ENCODE data around the gene PHETA2.
"Not testable (repeated sequence)": the region's sequence is repeated elsewhere in the genome, so short reads cannot be mapped to it uniquely, and the experiment has no call there.

The PHETA2 gene

DNA sequence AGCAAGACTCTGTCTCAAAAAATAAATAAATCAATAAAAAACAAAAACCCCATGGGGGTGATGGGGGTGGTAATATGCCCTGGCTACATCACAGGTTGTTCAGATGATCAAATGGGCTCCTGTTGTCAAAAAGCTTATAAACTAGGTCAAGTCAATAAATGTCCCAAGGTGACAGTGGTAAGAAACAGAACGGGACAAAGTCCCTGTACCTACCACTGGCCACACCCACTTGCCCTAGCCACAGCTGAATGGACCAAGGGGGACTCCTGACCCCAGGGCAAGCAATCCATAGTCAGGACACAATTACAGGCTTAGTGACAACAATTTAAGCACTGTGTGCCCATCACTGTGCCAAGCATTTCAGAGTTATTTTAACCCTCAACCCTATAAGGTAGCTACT, 9.4 kb upstream of the PHETA2 start:
- in situ Hi-C loops (cut with MboI; ENCODE audit: low sequenced_read_pairs): no loop called here
- no peak overlapping the region for H3K4me3 ChIP-seq

DNA sequence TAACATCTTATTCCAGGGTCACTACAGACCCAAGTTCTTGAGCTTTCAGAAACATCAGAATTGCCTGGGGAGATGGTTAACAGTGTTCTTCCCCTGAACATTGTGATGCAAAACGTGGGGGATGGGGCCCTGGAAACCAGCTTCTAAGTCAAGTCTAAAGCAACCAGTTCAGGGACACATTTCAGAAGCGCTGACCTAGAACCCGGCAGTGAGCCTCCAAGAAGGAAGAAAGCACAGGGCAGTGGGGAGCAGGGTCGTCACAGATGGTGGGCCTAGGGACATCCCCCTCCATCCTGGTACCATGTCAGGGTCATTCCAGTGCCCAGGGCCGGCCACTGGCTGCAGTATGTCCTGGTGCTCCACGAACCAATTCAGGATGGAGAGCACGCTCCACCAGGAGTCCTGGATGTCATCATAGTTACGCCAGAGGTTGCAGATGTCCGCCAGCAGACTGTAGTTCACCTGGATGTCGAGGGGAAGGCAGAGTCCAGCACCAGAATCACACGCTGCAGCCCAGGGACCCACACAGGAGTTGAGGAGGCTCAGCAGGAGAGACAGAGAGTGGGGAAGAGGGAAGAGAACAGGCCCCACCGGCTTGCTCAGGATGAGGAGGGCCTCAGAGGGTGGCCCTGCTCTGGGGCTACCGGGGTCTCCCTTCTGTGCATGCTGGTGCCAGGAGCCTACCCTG, 8.5 kb upstream of the PHETA2 start:
- in situ Hi-C loops (cut with MboI; ENCODE audit: low sequenced_read_pairs): no loop called here
- Histone ChIP-seq H3K4me1 (peaks cover 13% of the 10 kb centered on the region), H3K36me3 (replicated peaks) (peaks cover 45% of the 10 kb centered on the region), H3K27me3 (ENCODE audit: low read depth) (no peaks in the 10 kb centered on the region), H3K9me3 (no peaks in the 10 kb centered on the region), H3K4me3 (no peak overlapping the region)
- DNase-seq (ENCODE audit: low spot score in 2 of 2): peak; percentile 49 to 77

More for the DNA sequence above, 9.4 kb upstream of the PHETA2 start:
- Histone ChIP-seq H3K4me1 (peaks cover 13% of the 10 kb centered on the region), H3K9me3 (no peaks in the 10 kb centered on the region), H3K27me3 (ENCODE audit: low read depth) (no peaks in the 10 kb centered on the region), H3K36me3 (replicated peaks) (peaks cover 49% of the 10 kb centered on the region)
- no peak for DNase-seq (ENCODE audit: low spot score in 2 of 2)

DNA sequence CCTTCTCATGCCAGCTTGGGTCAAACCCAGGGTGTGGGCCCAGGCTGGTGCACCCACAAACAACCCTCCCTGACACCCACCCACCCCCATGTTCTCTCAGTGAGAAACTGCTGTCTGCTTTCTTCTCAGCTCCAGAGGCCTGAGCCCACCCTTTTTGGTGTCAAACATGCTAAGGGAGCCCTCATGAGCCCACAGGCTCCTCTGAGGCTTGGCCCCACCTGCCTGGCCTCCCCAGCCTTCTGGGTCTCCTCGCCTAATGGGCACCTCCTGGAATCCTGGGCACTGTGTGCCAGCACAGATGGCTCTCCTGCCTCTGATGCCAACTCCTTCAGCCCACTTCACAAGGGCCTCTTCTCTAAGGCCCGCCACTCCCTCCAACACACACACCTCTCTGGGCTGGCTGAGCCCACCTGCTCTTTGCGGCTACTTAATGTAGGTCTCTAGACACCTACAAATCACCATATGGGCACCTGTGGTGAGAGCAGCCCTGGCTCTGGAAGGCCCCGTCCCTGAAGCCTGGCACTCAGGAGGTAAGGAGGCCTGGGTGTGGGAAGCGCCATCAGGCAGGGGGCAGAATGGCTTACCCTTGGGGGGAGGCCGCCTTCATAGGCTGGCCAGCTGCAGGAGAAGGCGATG, 7.8 kb upstream of the PHETA2 start:
- H3K4me3 ChIP-seq: no peak overlapping the region
- no peaks in the 10 kb centered on the region for H3K27me3 ChIP-seq (ENCODE audit: low read depth)
- in situ Hi-C loops (cut with MboI; ENCODE audit: low sequenced_read_pairs): no loop called here
- H3K36me3 ChIP-seq (replicated peaks): peaks cover 40% of the 10 kb centered on the region
- no peak for DNase-seq (ENCODE audit: low spot score in 2 of 2)
- no peaks in the 10 kb centered on the region for H3K9me3 ChIP-seq
- H3K4me1 ChIP-seq: peaks cover 18% of the 10 kb centered on the region

DNA sequence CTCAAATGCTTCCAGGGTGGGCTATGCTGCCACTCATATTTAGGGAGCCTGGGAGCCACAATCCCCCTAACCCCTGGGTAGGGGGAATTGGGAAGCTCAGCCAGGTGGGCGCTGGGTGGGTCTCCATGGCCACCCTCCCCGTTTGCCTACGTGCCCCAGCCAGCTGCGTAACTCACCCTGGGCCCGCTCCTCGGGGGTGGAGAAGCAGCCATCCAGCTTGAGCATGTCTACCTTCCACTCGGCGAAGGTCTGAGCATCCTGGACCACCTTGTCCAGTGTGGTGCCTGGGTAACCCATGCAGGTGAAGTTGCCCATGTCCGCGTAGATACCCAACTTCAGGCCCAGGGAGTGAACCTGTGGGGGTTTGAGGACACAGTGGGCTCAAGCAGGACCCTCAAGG, 7.1 kb upstream of the PHETA2 start:
- no peaks in the 10 kb centered on the region for H3K27me3 ChIP-seq (ENCODE audit: low read depth)
- in situ Hi-C loops (cut with MboI; ENCODE audit: low sequenced_read_pairs): no loop called here
- no peak for DNase-seq (ENCODE audit: low spot score in 2 of 2)

DNA sequence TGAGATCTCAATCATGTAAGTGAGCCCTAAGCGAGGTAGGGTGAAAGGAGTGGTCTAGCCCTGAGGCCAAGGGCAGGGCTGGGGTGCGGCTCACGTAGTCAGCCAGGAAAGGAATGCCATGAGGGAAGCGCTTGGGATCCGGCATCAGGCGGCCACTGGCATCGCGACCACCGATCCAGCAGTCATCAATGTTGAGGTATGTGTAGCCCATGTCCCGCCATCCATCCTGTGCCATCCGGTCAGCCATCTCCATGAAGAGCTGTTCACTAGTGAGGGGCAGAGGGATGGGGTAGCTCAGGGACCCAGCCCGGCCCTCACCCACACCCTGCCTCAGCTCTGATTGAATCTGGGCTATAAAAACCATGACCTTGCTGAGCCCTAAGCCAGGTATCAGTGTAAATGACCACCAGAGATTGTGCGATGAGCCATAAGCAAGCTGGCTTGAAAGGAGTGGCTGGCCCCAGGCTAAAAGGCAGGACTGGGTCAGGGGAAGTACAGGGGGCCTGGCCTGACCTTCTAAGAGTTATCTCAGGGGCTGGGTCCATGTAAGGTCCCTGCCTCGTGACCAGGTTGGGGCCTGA, 6.3 kb upstream of the PHETA2 start:
- no peak for DNase-seq (ENCODE audit: low spot score in 2 of 2)
- no peak overlapping the region for H3K4me3 ChIP-seq
- H3K4me1 ChIP-seq: peaks cover 20% of the 10 kb centered on the region
- in situ Hi-C loops (cut with MboI; ENCODE audit: low sequenced_read_pairs): no loop called here
- H3K27me3 ChIP-seq (ENCODE audit: low read depth): no peaks in the 10 kb centered on the region
- no peaks in the 10 kb centered on the region for H3K9me3 ChIP-seq
- peaks cover 32% of the 10 kb centered on the region for H3K36me3 ChIP-seq (replicated peaks)

More for the DNA sequence above, 7.1 kb upstream of the PHETA2 start:
- Histone ChIP-seq H3K36me3 (replicated peaks) (peaks cover 36% of the 10 kb centered on the region), H3K9me3 (no peaks in the 10 kb centered on the region), H3K4me1 (peaks cover 20% of the 10 kb centered on the region), H3K4me3 (no peak overlapping the region)

DNA sequence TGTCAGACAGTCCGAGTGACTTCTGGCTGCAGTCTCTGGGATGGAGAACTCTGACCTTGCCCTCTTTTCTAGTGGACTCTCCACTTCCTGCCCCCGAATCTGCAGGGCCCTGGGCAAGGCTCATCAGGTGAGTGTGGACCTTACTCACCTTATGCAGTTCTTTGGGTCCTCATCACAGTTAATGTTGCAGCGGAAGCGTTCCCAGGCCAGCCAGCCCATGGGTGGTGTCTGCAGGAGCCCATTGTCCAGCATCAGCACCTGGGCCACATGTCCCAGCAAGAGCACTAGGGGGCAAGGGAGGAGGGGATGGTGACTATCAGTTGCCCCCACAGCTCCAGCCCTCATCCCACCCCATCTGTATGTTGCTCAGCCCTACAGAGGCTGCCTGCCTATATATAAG, 5.8 kb upstream of the PHETA2 start:
- no peak for DNase-seq (ENCODE audit: low spot score in 2 of 2)
- in situ Hi-C loops (cut with MboI; ENCODE audit: low sequenced_read_pairs): no loop called here
- Histone ChIP-seq H3K36me3 (replicated peaks) (peaks cover 32% of the 10 kb centered on the region), H3K4me1 (peaks cover 20% of the 10 kb centered on the region), H3K4me3 (no peak overlapping the region), H3K9me3 (no peaks in the 10 kb centered on the region), H3K27me3 (ENCODE audit: low read depth) (no peaks in the 10 kb centered on the region)

DNA sequence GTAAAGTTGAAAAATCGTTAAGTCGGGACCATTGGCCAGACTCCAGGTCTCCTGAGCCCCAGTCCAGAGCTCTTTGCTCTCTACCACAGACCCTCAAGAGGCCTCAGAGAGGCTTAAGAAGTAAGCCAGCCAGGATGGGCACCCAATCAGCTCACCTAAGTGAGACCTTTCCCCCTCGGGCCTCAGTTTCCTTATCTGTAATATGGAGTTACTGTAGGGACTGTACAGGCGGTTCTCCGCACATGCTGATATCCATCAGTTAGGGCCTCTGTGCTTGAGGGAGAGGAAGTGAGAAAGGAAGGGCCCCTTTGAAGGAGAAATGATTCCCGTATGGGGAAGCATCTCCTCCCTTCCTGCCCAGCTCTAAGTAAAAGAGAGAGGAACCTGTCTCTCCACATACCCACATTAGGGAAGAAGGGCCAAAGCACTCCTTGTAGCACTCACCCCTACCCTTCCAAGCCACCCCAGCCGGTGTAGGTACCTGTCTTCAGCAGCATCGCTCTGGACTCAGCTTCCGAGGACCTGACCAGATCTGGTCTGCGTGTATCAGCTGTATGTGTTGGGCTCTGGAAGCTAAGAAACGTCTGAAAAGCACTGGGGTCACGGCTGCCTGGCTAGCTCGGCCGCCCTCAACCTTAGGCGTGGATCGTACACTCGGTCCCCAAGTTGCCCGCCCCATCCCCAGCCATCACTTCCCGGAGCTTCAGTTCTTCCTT, 4.1 kb upstream of the PHETA2 start:
- Histone ChIP-seq H3K9me3 (no peaks in the 10 kb centered on the region), H3K36me3 (replicated peaks) (peaks cover 25% of the 10 kb centered on the region), H3K4me1 (peaks cover 18% of the 10 kb centered on the region), H3K27me3 (ENCODE audit: low read depth) (no peaks in the 10 kb centered on the region), H3K4me3 (peak overlapping the region; percentile 59)
- no peak for DNase-seq (ENCODE audit: low spot score in 2 of 2)
- in situ Hi-C loops (cut with MboI; ENCODE audit: low sequenced_read_pairs): no loop called here

DNA sequence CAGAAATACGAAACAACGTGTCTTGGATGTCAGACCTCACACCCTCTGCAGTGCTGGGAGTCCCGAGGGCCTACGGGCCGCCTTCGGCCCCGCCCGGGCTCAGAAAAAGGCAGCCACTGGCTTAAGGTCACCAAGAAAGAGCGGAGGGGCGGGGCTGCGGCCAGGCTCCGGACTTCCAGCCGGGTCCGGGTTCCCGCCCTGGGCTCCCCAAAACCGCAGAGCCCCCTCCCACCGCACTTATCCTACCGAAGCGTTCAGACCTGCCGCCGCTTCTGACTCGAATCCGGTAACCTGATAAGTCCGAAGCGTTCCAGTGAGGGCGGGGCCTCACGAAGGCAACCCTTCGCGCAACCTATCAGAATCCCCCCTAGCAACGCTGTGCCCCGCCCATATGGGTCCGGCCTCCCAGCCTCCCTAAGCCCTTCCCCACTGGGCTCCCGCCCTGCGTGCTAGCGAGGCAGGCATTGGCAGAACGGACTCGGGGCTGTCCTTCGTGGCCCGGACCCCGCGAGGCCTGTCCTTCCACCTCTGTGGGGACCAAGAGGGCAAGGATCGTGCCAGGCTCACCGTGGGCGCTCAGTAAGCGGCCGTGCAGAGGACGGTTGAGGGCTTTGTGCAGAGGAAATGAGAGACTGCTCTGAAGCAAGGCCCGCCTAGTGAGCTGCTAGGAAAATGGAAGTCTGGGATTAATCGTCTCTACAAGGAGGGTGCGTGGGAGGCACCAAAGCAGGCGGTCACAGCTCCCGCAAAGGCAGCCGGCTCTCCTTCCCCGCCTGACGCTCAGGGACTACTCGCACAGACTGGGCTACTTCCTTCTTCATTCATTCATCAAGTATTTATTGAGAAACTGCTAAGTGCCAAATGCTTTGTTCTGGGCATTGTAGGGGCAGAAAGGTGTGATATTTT, 3.3 kb upstream of the PHETA2 start, which contains the start of gene NAGA:
TSS of gene NAGA (minus strand) at position 296 of the 906 bp plus-strand sequence. CDS start 515 bp downstream, outside the sequence.
- Histone ChIP-seq H3K27me3 (ENCODE audit: low read depth) (no peaks in the 10 kb centered on the region), H3K4me1 (peaks cover 10% of the 10 kb centered on the region), H3K36me3 (replicated peaks) (peaks cover 20% of the 10 kb centered on the region), H3K9me3 (no peaks in the 10 kb centered on the region), H3K4me3 (peak within 1 kb of the TSS; percentile 59)
- peak; percentile 95 to 99 for DNase-seq (ENCODE audit: low spot score in 2 of 2)
- in situ Hi-C loops (cut with MboI; ENCODE audit: low sequenced_read_pairs): no loop called here

DNA sequence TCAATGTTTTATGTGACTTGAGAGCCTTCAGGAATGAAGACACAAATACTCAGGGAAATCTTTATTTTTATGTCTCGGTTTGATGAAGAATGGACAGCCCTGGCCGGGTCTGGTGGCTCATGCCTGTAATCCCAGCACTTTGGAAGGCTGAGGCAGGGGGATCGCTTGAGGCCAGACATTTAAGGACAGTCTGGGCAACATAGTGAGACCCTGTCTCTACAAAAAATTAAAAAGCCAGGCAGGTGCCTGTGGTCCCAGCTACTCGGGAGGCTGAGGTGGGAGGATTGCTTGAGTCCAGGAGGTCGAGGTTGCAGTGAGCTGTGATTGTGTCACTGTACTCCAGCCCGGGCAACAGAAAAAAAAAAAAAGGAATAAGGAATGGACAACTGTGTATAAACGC, 2.5 kb upstream of the PHETA2 start:
- H3K27me3 ChIP-seq (ENCODE audit: low read depth); DNase-seq (ENCODE audit: low spot score in 2 of 2); H3K9me3 ChIP-seq; H3K4me1 ChIP-seq; in situ Hi-C loops (cut with MboI; ENCODE audit: low sequenced_read_pairs); H3K4me3 ChIP-seq: not testable (repeated sequence)
- peaks cover 16% of the 10 kb centered on the region for H3K36me3 ChIP-seq (replicated peaks)

DNA sequence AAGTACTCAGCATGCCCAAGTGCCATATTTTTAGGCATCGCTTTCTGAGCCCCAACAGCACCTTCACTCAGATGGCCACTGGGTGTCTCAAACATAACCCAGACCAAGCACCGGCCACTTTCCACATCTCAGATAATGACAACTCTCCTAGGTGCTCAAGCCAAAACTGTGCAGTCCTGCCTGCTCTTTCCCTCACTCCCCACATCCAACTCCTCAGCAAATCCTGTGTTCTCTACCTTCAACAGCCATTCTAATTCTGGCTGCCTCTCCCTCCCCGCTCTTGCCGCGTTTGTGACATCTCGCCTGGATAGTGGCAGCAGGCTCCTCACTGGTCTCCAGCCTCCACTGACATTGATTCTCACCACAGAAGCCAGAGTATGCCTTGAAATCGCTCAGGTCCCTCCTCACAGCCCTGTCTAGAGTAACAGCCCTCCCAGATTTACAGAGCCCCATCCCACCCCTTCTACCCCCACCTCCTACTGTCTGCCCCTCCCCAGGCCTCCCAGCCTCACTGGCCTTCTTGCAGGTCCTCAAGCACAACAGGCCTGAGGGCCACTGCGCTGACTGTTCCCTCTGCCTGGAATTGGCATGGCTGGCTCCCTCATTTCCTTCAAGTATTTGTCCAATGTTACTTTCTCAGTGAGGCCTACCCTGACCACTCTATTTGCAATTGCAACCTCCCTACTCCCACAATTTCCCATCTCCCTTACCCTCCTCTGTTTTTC, 1.3 kb upstream of the PHETA2 start:
- no peak for DNase-seq (ENCODE audit: low spot score in 2 of 2)
- H3K36me3 ChIP-seq (replicated peaks): peaks cover 4% of the 10 kb centered on the region
- in situ Hi-C loops (cut with MboI; ENCODE audit: low sequenced_read_pairs): no loop called here
- peaks cover 7% of the 10 kb centered on the region for H3K4me1 ChIP-seq
- no peak overlapping the region for H3K4me3 ChIP-seq
- no peaks in the 10 kb centered on the region for H3K27me3 ChIP-seq (ENCODE audit: low read depth)
- no peaks in the 10 kb centered on the region for H3K9me3 ChIP-seq

DNA sequence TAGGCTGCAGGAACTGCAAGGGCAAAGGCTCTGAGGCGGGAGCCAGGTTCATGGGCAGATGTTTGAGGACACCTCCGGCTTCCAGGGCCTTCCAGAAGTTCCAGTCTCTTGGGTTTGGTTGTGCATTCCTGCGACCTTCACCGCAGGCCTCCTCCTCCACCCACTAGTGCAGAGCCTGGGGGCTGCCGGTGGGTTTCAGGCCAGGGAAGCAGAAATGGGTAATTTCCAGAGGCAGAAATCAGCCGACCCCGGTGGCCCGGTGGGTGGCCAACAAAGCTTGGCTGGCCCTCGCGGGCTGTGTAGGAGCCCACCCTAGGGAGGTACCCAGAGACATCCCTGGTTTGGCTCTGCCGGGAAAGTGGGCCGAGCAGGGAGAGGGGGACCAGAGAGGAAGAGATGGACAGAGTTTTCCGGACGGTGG, 417 bp upstream of the PHETA2 start:
- Histone ChIP-seq H3K27me3 (ENCODE audit: low read depth) (no peaks in the 10 kb centered on the region), H3K4me3 (no peak overlapping the region), H3K9me3 (no peaks in the 10 kb centered on the region), H3K4me1 (peaks cover 8% of the 10 kb centered on the region), H3K36me3 (replicated peaks) (no peaks in the 10 kb centered on the region)
- no peak for DNase-seq (ENCODE audit: low spot score in 2 of 2)
- in situ Hi-C loops (cut with MboI; ENCODE audit: low sequenced_read_pairs): no loop called here

DNA sequence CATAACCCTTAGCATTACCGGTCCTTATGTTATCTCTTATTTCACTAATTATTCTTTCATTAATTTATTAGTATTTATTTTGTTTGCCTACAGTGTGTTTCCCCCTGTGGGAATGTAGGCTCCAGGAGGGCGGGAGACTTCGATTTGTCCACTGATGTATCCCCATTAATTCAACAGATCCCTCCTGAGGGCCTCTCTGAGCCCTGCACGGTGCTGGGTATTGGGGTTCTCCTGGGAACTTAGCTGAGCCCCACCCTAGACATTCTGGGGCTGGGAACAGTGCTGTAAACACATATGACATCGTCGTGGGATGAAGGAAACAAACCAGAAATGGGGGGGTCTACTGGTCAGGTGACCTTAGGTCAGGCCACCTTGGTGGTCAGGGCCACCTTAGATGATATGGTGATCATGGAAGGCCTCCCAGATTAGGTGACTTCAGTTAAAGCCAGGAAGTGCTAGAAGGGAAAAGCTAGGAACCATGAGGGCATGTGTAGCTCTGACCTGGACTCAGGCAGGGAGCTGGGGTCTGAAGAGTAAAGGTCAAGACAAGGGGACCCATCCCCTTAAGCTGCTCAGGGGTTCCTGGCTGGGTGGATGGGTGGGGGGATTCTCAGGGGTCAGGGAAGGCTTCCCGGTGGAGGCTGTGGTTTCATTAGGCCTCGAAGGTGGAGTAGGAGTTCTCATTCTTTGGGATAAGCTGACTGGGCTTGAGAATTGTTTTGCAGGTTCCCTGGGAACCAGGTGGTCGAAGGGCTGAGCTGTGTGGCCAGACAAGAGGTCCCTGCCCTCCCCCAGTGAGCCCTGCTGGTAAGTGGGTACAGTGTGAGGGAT, 1.0 kb downstream of the PHETA2 start:
- Histone ChIP-seq H3K36me3 (replicated peaks) (no peaks in the 10 kb centered on the region; the same call in 1 of the 2 replicates), H3K9me3 (no peaks in the 10 kb centered on the region), H3K4me1 (peaks cover 14% of the 10 kb centered on the region), H3K4me3 (no peak overlapping the region), H3K27me3 (ENCODE audit: low read depth) (no peaks in the 10 kb centered on the region)
- in situ Hi-C loops (cut with MboI; ENCODE audit: low sequenced_read_pairs): no loop called here
- no peak for DNase-seq (ENCODE audit: low spot score in 2 of 2)

All from HAP-1 (cell line).